ENCODE results near the gene KRTAP19-6. TPM values are rescaled to one million over a fixed set of nuclear protein-coding genes. Genes with fewer than 3 reads are reported as not detected.

Gene KRTAP19-6
- not detected for total RNA-seq

GRCh38 chr21:30541764-30542163 lies at the start of gene KRTAP19-6:
TSS of gene KRTAP19-6 (minus strand) at chr21:30541864. CDS start at chr21:30541833, 31 bp downstream.

GRCh38 chr21:30590297-30590696 lies 48.6 kb upstream of the KRTAP19-6 start, which contains the start of gene KRTAP22-2:
TSS of gene KRTAP22-2 (minus strand) at chr21:30590397.

GRCh38 chr21:30561264-30561895 lies 19.7 kb upstream of the KRTAP19-6 start, which contains the start of gene KRTAP19-7:
TSS of gene KRTAP19-7 (minus strand) at chr21:30561314. CDS start at chr21:30561289, 25 bp downstream.

GRCh38 chr21:30502041-30502440 lies 39.6 kb downstream of the KRTAP19-6 start, which contains the start of gene KRTAP19-5:
TSS of gene KRTAP19-5 (minus strand) at chr21:30502141. CDS start at chr21:30502090, 51 bp downstream.

GRCh38 chr21:30497065-30497464 lies 44.6 kb downstream of the KRTAP19-6 start, which contains the start of gene KRTAP19-4:
TSS of gene KRTAP19-4 (minus strand) at chr21:30497165. CDS start at chr21:30497110, 55 bp downstream.

GRCh38 chr21:30491963-30492428 lies 49.7 kb downstream of the KRTAP19-6 start, which contains the start of gene KRTAP19-3:
TSS of gene KRTAP19-3 (minus strand) at chr21:30492013. CDS start at chr21:30491957, 56 bp downstream.

Small RNA genes within 50 kb of the gene (small RNA-seq; reads per million reads assigned to genes)
- gene AP000567.1 (ENCODE audit: low replicate concordance) (not detected), gene KRTAP19-10P (ENCODE audit: low replicate concordance) (not detected), gene KRTAP19-11P (ENCODE audit: low replicate concordance) (not detected), gene KRTAP19-9P (ENCODE audit: low replicate concordance) (not detected), gene KRTAP22-2 (ENCODE audit: low replicate concordance) (not detected)

Other genes with a start within 250 kb of the KRTAP19-6 start
- not detected for gene KRTAP26-1, start 221.5 kb downstream of the KRTAP19-6 start, total RNA-seq
- gene KRTAP27-1, start 204.2 kb downstream of the KRTAP19-6 start, total RNA-seq = not detected
- gene KRTAP23-1, start 193.3 kb downstream of the KRTAP19-6 start, total RNA-seq = not detected
- not detected for gene KRTAP13-2, start 169.6 kb downstream of the KRTAP19-6 start, total RNA-seq
- gene KRTAP13-1, start 145.8 kb downstream of the KRTAP19-6 start, total RNA-seq = not detected
- not detected for gene KRTAP13-3, start 115.9 kb downstream of the KRTAP19-6 start, total RNA-seq
- gene KRTAP13-4, start 111.6 kb downstream of the KRTAP19-6 start, total RNA-seq = not detected
- not detected for gene KRTAP15-1, start 101.6 kb downstream of the KRTAP19-6 start, total RNA-seq
- gene KRTAP19-1, start 61.5 kb downstream of the KRTAP19-6 start, total RNA-seq = not detected
- not detected for gene KRTAP19-2, start 54.4 kb downstream of the KRTAP19-6 start, total RNA-seq
- gene KRTAP19-3, start 49.9 kb downstream of the KRTAP19-6 start, total RNA-seq = not detected
- not detected for gene KRTAP19-4, start 44.7 kb downstream of the KRTAP19-6 start, total RNA-seq
- not detected for gene KRTAP19-5, start 39.7 kb downstream of the KRTAP19-6 start, total RNA-seq
- not detected for gene KRTAP19-7, start 19.4 kb upstream of the KRTAP19-6 start, total RNA-seq
- gene KRTAP22-2, start 48.5 kb upstream of the KRTAP19-6 start, total RNA-seq = not detected
- gene KRTAP6-3, start 50.6 kb upstream of the KRTAP19-6 start, total RNA-seq = not detected
- gene KRTAP6-2, start 57.0 kb upstream of the KRTAP19-6 start, total RNA-seq = not detected
- not detected for gene KRTAP22-1, start 59.2 kb upstream of the KRTAP19-6 start, total RNA-seq
- gene KRTAP6-1, start 72.1 kb upstream of the KRTAP19-6 start, total RNA-seq = not detected
- gene KRTAP20-1, start 74.6 kb upstream of the KRTAP19-6 start, total RNA-seq = not detected
- not detected for gene KRTAP20-4, start 78.8 kb upstream of the KRTAP19-6 start, total RNA-seq
- gene KRTAP20-2, start 93.3 kb upstream of the KRTAP19-6 start, total RNA-seq = not detected
- gene KRTAP20-3, start 101.0 kb upstream of the KRTAP19-6 start, total RNA-seq = not detected
- gene KRTAP21-3, start 176.9 kb upstream of the KRTAP19-6 start, total RNA-seq = not detected
- gene KRTAP21-2, start 205.4 kb upstream of the KRTAP19-6 start, total RNA-seq = not detected
- gene KRTAP21-1, start 213.6 kb upstream of the KRTAP19-6 start, total RNA-seq = not detected